ENCODE measurements around the gene FBXO7.
A peak's percentile ranks its signal among the peaks of the same experiment; 100 is the strongest.

Gene FBXO7

GRCh38 chr22:32501836-32502752 lies 27.5 kb downstream of the FBXO7 start:
- Mint-ChIP-seq H3K27me3 (no peaks in the 10 kb centered on the region), H3K36me3 (peaks cover 18% of the 10 kb centered on the region), H3K27ac (peak overlapping the region; percentile 5), H3K4me3 (no peak overlapping the region), H3K9me3 (no peaks in the 10 kb centered on the region), H3K4me1 (no peaks in the 10 kb centered on the region)
- CTCF ChIA-PET, result no interaction called here
- DNase-seq, result no peak

- Mint-ChIP-seq H3K4me1 (no peaks in the 10 kb centered on the region), H3K27me3 (no peaks in the 10 kb centered on the region), H3K36me3 (no peaks in the 10 kb centered on the region), H3K27ac (no peak overlapping the region), H3K9me3 (no peaks in the 10 kb centered on the region), H3K4me3 (no peak overlapping the region)
- DNase-seq, result no peak
- CTCF ChIA-PET, result interaction anchor here (1.4 kb wide), 2 partner anchors 288 to 532 kb away, joined by 3 read pairs; no protein-coding TSS in a partner anchor
Observed at GRCh38 chr22:32509045-32509444, 34.4 kb downstream of the FBXO7 start.

GRCh38 chr22:32511274-32511673 lies 36.7 kb downstream of the FBXO7 start:
- no peak for DNase-seq
- Mint-ChIP-seq H3K4me3 (no peak overlapping the region), H3K36me3 (no peaks in the 10 kb centered on the region), H3K4me1 (no peaks in the 10 kb centered on the region), H3K27me3 (no peaks in the 10 kb centered on the region), H3K27ac (no peak overlapping the region), H3K9me3 (peaks cover 3% of the 10 kb centered on the region)
- CTCF ChIA-PET, result no interaction called here

- CTCF ChIA-PET, result no interaction called here
- Mint-ChIP-seq H3K4me3 (no peak overlapping the region), H3K4me1 (no peaks in the 10 kb centered on the region), H3K27me3 (no peaks in the 10 kb centered on the region), H3K9me3 (peaks cover 3% of the 10 kb centered on the region), H3K27ac (no peak overlapping the region), H3K36me3 (no peaks in the 10 kb centered on the region)
- no peak for DNase-seq
Observed at GRCh38 chr22:32511776-32512175, 37.2 kb downstream of the FBXO7 start.

GRCh38 chr22:32512267-32512982 lies 37.8 kb downstream of the FBXO7 start:
- Mint-ChIP-seq H3K4me3 (no peak overlapping the region), H3K4me1 (no peaks in the 10 kb centered on the region), H3K27ac (no peak overlapping the region), H3K9me3 (peaks cover 3% of the 10 kb centered on the region), H3K27me3 (no peaks in the 10 kb centered on the region), H3K36me3 (no peaks in the 10 kb centered on the region)
- no peak for DNase-seq
- CTCF ChIA-PET, result no interaction called here

GRCh38 chr22:32515084-32515483 lies 40.5 kb downstream of the FBXO7 start:
- CTCF ChIA-PET, result no interaction called here
- Mint-ChIP-seq H3K9me3 (peaks cover 3% of the 10 kb centered on the region), H3K27me3 (no peaks in the 10 kb centered on the region), H3K4me3 (no peak overlapping the region), H3K36me3 (no peaks in the 10 kb centered on the region), H3K27ac (no peak overlapping the region), H3K4me1 (no peaks in the 10 kb centered on the region)
- no peak for DNase-seq

- Mint-ChIP-seq H3K27me3 (no peaks in the 10 kb centered on the region), H3K9me3 (peaks cover 3% of the 10 kb centered on the region), H3K4me3 (no peak overlapping the region), H3K27ac (no peak overlapping the region), H3K4me1 (no peaks in the 10 kb centered on the region), H3K36me3 (no peaks in the 10 kb centered on the region)
- CTCF ChIA-PET, result interaction anchor here (1.4 to 2.7 kb wide), 2 partner anchors 279 to 547 kb away, joined by 3 to 8 read pairs; no protein-coding TSS in a partner anchor
- DNase-seq, result no peak
Observed at GRCh38 chr22:32517488-32517887, 42.9 kb downstream of the FBXO7 start.

- no peak for DNase-seq
- no peak overlapping the region for H3K4me3 Mint-ChIP-seq
- H3K4me1 Mint-ChIP-seq, result no peaks in the 10 kb centered on the region
- H3K27ac Mint-ChIP-seq, result no peak overlapping the region
- no peaks in the 10 kb centered on the region for H3K36me3 Mint-ChIP-seq
- peaks cover 3% of the 10 kb centered on the region for H3K9me3 Mint-ChIP-seq
- H3K27me3 Mint-ChIP-seq, result no peaks in the 10 kb centered on the region
- CTCF ChIA-PET, result interaction anchor here (1.4 to 2.7 kb wide), 3 partner anchors 252 to 548 kb away, joined by 3 to 8 read pairs (median 5); no protein-coding TSS in a partner anchor
Observed at GRCh38 chr22:32517921-32518320, 43.3 kb downstream of the FBXO7 start.

GRCh38 chr22:32518381-32518780 lies 43.8 kb downstream of the FBXO7 start:
- CTCF ChIA-PET, result interaction anchor here (1.6 to 2.7 kb wide), 2 partner anchors 253 to 278 kb away, joined by 5 to 8 read pairs; no protein-coding TSS in a partner anchor
- no peaks in the 10 kb centered on the region for H3K27me3 Mint-ChIP-seq
- no peak for DNase-seq
- no peaks in the 10 kb centered on the region for H3K36me3 Mint-ChIP-seq
- no peak overlapping the region for H3K27ac Mint-ChIP-seq
- H3K9me3 Mint-ChIP-seq, result peaks cover 3% of the 10 kb centered on the region
- no peaks in the 10 kb centered on the region for H3K4me1 Mint-ChIP-seq
- H3K4me3 Mint-ChIP-seq, result no peak overlapping the region

- no peaks in the 10 kb centered on the region for H3K4me1 Mint-ChIP-seq
- DNase-seq, result peak; percentile 32
- H3K9me3 Mint-ChIP-seq, result peaks cover 3% of the 10 kb centered on the region
- CTCF ChIA-PET, result interaction anchor here (0.8 to 2.7 kb wide), 3 partner anchors 37 to 278 kb away, joined by 3 to 8 read pairs (median 5); no protein-coding TSS in a partner anchor
- no peaks in the 10 kb centered on the region for H3K36me3 Mint-ChIP-seq
- H3K27me3 Mint-ChIP-seq, result no peaks in the 10 kb centered on the region
- H3K27ac Mint-ChIP-seq, result no peak overlapping the region
- no peak overlapping the region for H3K4me3 Mint-ChIP-seq
Observed at GRCh38 chr22:32518848-32519247, 44.2 kb downstream of the FBXO7 start.

GRCh38 chr22:32520612-32521011 lies 46.0 kb downstream of the FBXO7 start:
- CTCF ChIA-PET, result interaction anchor here (1.0 kb wide), 1 partner anchor 9 kb away, joined by 3 read pairs; no protein-coding TSS in a partner anchor
- no peaks in the 10 kb centered on the region for H3K4me1 Mint-ChIP-seq
- H3K4me3 Mint-ChIP-seq, result no peak overlapping the region
- no peaks in the 10 kb centered on the region for H3K27me3 Mint-ChIP-seq
- H3K27ac Mint-ChIP-seq, result no peak overlapping the region
- no peak for DNase-seq
- no peaks in the 10 kb centered on the region for H3K36me3 Mint-ChIP-seq
- H3K9me3 Mint-ChIP-seq, result no peaks in the 10 kb centered on the region

- no peak overlapping the region for H3K4me3 Mint-ChIP-seq
- DNase-seq, result no peak
- no peaks in the 10 kb centered on the region for H3K36me3 Mint-ChIP-seq
- CTCF ChIA-PET, result no interaction called here
- no peaks in the 10 kb centered on the region for H3K27me3 Mint-ChIP-seq
- H3K9me3 Mint-ChIP-seq, result no peaks in the 10 kb centered on the region
- H3K27ac Mint-ChIP-seq, result no peak overlapping the region
- no peaks in the 10 kb centered on the region for H3K4me1 Mint-ChIP-seq
Observed at GRCh38 chr22:32522237-32522636, 47.6 kb downstream of the FBXO7 start.

- H3K36me3 Mint-ChIP-seq, result no peaks in the 10 kb centered on the region
- CTCF ChIA-PET, result interaction anchor here (1.0 to 6.5 kb wide), 5 partner anchors 129 to 272 kb away, joined by 4 to 60 read pairs (median 11); no protein-coding TSS in a partner anchor
Observed at GRCh38 chr22:32527756-32528155, 53.1 kb downstream of the FBXO7 start.

GRCh38 chr22:32528316-32528715 lies 53.7 kb downstream of the FBXO7 start:
- peaks cover 11% of the 10 kb centered on the region for H3K27me3 Mint-ChIP-seq
- DNase-seq, result no peak
- H3K4me3 Mint-ChIP-seq, result no peak overlapping the region
- no peaks in the 10 kb centered on the region for H3K36me3 Mint-ChIP-seq
- H3K9me3 Mint-ChIP-seq, result no peaks in the 10 kb centered on the region
- H3K27ac Mint-ChIP-seq, result no peak overlapping the region
- CTCF ChIA-PET, result interaction anchor here (0.7 to 6.5 kb wide), 8 partner anchors 11 to 478 kb away, joined by 3 to 60 read pairs (median 9); no protein-coding TSS in a partner anchor
- no peaks in the 10 kb centered on the region for H3K4me1 Mint-ChIP-seq

More at GRCh38 chr22:32527756-32528155, 53.1 kb downstream of the FBXO7 start:
- Mint-ChIP-seq H3K27ac (no peak overlapping the region), H3K4me1 (no peaks in the 10 kb centered on the region), H3K9me3 (no peaks in the 10 kb centered on the region), H3K27me3 (peaks cover 11% of the 10 kb centered on the region), H3K4me3 (no peak overlapping the region)
- no peak for DNase-seq

Measured in activated naive CD4-positive, alpha-beta T cell treated with anti-CD3 and anti-CD28 coated beads, Interleukin-2, amount 10 ng/mL, durations not matched to agents 7 days and 5 days (primary cell).